ENCODE measurements around the gene SYNGR2.
"Not testable (repeated sequence)": the region's sequence is repeated elsewhere in the genome, so short reads cannot be mapped to it uniquely, and the experiment has no call there.

SYNGR2 gene

GRCh38 chr17:78171591-78172248, 3.3 kb downstream of the SYNGR2 start:
- DNase-seq (ENCODE audit: low spot score), result not testable (repeated sequence)

GRCh38 chr17:78172249-78173051, 4.1 kb downstream of the SYNGR2 start:
- no peak for DNase-seq (ENCODE audit: low spot score)

- no peak for DNase-seq (ENCODE audit: low spot score)
These were observed 4.8 kb downstream of the SYNGR2 start for GRCh38 chr17:78173097-78173715.

GRCh38 chr17:78174346-78174869, 6.0 kb downstream of the SYNGR2 start:
- no peak for DNase-seq (ENCODE audit: low spot score)

DNA sequence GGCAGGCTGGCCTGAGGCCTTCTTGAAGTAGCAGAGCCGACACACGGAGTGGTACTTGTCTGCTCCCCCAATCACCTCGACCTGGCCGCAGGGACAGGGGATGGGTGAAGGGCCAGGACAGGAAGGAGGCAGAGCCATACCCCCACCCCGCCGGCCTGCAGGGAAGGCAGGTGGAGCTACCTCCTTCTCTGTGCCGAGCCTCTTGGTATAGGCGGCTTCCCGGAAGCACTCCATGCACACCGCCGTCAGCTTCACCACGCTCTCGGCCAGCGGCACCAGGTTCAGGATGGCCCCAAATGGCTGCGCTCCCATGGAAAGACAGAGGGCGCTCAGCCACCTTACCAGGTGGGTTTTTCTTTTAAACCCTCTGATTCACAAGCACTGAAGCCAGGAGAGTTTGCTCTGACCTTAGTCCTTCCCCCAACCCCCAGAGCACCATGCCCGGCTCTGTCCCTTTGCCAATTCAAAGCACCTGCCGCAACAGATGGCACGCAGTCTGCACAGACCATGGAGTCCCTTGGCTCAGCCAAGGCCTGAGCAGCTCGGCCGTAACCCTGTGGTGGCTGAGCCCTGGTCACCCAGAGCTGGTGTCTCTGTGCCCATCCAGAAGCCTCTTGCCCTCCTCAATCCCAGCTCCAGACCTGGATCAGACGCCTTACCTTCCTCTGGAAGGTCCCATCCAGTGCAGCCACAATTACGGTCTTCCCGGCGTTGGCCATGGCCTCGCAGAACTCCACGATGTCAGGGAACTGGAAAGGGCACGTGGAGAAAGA, 6.7 kb downstream of the SYNGR2 start:
- DNase-seq (ENCODE audit: low spot score), result no peak

GRCh38 chr17:78175643-78175981, 7.2 kb downstream of the SYNGR2 start:
- no peak for DNase-seq (ENCODE audit: low spot score)

GRCh38 chr17:78176548-78177025, 8.2 kb downstream of the SYNGR2 start:
- peak; percentile 59 for DNase-seq (ENCODE audit: low spot score)

- peak; percentile 76 for DNase-seq (ENCODE audit: low spot score)
These were observed 11.0 kb downstream of the SYNGR2 start for GRCh38 chr17:78179372-78179771.

GRCh38 chr17:78180083-78180482, 11.7 kb downstream of the SYNGR2 start:
- DNase-seq (ENCODE audit: low spot score), result no peak

- DNase-seq (ENCODE audit: low spot score), result no peak
These were observed 12.1 kb downstream of the SYNGR2 start for GRCh38 chr17:78180508-78180907.

- DNase-seq (ENCODE audit: low spot score), result no peak
These were observed 14.1 kb downstream of the SYNGR2 start for GRCh38 chr17:78182504-78182903.

GRCh38 chr17:78183916-78184315, 15.5 kb downstream of the SYNGR2 start:
- no peak for DNase-seq (ENCODE audit: low spot score)

DNA sequence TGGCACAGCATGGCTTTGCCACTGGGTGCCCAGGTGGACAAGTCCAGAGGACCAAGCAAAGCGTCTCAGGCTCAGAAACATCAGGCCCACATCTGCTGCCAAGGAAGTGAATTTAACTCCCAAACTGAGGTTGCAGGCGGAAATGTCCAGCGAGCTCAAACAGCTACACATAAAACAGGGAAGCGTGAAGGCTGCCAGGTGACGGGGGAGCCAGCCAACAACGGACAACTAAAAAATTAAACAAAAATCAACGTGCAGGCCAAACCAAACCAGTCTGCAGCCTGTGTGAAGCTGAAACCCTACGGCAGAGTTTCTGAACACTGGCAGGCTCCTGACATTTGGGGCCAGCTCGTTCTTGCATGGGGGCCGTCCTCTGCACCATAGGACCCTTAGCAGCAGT, 16.0 kb downstream of the SYNGR2 start:
- DNase-seq (ENCODE audit: low spot score), result no peak

- DNase-seq (ENCODE audit: low spot score), result no peak
These were observed 16.5 kb downstream of the SYNGR2 start for GRCh38 chr17:78184868-78185267.

- DNase-seq (ENCODE audit: low spot score), result no peak
These were observed 17.8 kb downstream of the SYNGR2 start for GRCh38 chr17:78185981-78186691.

DNA sequence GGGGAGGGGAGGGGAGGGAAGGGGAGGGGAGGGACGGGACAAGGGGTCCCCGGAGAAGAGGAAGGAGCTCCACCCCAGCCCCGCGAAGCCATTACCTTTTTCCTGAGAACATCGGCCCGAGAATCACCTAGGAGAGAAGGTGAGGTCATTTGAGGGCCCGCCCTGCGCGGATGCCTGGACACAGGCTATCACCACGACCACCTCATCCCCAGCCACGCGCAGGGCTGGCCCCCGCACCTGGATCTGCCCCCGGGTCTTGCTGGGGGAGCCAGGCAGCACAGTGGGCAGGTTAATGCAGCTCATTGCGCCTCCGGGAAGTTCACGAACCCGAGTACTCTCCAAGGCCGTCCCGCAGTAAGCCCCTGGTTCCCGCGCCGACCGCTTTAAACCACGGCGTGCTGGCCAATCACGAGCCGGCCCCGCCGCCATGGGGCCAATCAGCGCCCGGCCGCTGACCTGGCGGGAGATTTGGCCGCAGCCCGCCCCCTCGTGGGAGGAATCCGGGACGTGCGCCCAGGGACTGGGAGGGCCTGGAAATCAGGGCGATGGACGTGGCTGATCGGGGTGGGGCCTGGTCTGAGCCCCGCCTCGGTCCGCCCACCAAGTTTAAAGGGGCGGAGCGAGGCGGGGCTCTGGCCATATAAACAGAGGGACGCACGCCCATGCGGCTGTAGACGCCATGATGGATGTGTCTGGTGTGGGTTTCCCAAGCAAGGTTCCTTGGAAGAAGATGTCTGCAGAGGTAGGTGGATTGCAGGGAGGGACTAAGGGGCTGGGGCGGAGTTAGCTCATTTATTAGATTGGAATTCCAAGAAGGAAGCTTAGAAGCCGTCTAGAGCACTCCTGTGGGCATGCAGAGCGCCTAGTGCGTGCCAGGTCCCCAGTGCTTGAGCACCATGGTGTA, 18.6 kb downstream of the SYNGR2 start, which contains the start of the genes AFMID and TK1:
TSS of gene AFMID (plus strand) at position 671 of the 904 bp plus-strand sequence. CDS start at position 680, 9 bp downstream.
TSS of gene TK1 (minus strand) at position 361 of the 904 bp plus-strand sequence. CDS start at position 303, 58 bp downstream.
- peak; percentile 100 for DNase-seq (ENCODE audit: low spot score)

GRCh38 chr17:78196716-78197115, 28.3 kb downstream of the SYNGR2 start:
- no peak for DNase-seq (ENCODE audit: low spot score)

GRCh38 chr17:78197147-78197832, 28.9 kb downstream of the SYNGR2 start:
- DNase-seq (ENCODE audit: low spot score), result no peak

GRCh38 chr17:78200451-78200850, 32.1 kb downstream of the SYNGR2 start:
- DNase-seq (ENCODE audit: low spot score), result no peak

All from AG08396 (cell line).